ENCODE measurements around the gene MTUS2.

DNA sequence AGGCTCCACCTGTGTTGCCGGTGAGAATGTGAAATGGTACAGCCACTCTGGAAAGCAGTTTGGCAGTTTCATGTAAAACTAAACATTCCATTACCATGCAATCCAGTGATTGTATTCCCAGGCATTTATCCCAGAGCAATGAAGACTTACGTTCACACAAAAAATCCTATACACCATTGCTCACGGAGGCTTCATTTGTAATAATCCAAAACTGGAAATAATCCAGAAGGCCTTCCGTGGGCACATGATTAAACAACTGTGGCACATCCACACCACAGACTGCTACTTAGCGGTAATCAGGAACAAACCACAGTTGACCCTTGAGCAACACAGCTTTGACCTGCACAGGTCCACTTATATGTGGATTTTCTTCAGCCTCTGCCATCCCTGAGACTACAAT, 339.7 kb downstream of the MTUS2 start:
- TF ChIP-seq, protein P1, sequence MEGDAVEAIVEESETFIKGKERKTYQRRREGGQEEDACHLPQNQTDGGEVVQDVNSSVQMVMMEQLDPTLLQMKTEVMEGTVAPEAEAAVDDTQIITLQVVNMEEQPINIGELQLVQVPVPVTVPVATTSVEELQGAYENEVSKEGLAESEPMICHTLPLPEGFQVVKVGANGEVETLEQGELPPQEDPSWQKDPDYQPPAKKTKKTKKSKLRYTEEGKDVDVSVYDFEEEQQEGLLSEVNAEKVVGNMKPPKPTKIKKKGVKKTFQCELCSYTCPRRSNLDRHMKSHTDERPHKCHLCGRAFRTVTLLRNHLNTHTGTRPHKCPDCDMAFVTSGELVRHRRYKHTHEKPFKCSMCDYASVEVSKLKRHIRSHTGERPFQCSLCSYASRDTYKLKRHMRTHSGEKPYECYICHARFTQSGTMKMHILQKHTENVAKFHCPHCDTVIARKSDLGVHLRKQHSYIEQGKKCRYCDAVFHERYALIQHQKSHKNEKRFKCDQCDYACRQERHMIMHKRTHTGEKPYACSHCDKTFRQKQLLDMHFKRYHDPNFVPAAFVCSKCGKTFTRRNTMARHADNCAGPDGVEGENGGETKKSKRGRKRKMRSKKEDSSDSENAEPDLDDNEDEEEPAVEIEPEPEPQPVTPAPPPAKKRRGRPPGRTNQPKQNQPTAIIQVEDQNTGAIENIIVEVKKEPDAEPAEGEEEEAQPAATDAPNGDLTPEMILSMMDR (conservative IDR thresholded peaks at IDR 0.05; ENCODE audit: low read depth, low read length), result no peak
- TF ChIP-seq EZH2 (IDR thresholded peaks at IDR 0.05; ENCODE audit: low read length, unreplicated experiment), result no peak
